Stimulated activated naive CD8-positive, alpha-beta T cell treated with anti-CD3 and anti-CD28 coated beads, Interleukin-15, Interleukin-2, amounts not matched to agents 100 ng/mL and 50 ng/mL, for 24 hours (primary cell): ENCODE measurements around the gene SULT4A1.

Experiments
- H3K27ac Mint-ChIP-seq: one replicate; pipeline ENCODE4 v1.8.0; 2021; ENCODE audit warnings: mild to moderate bottlenecking, mixed read lengths
- H3K27me3 Mint-ChIP-seq: one replicate; pipeline ENCODE4 v1.8.0; 2021; ENCODE audit warnings: mixed read lengths
- H3K36me3 Mint-ChIP-seq: one replicate; pipeline ENCODE4 v1.8.0; 2021; ENCODE audit warnings: low read depth, mixed read lengths
- H3K4me1 Mint-ChIP-seq: one replicate; pipeline ENCODE4 v1.8.0; 2021; ENCODE audit warnings: low read depth, mixed read lengths
- H3K4me3 Mint-ChIP-seq: one replicate; pipeline ENCODE4 v1.8.0; 2021; ENCODE audit warnings: mild to moderate bottlenecking, mixed read lengths
- H3K9me3 Mint-ChIP-seq: one replicate; pipeline ENCODE4 v1.8.0; 2021; ENCODE audit warnings: mixed read lengths

Gene SULT4A1

DNA sequence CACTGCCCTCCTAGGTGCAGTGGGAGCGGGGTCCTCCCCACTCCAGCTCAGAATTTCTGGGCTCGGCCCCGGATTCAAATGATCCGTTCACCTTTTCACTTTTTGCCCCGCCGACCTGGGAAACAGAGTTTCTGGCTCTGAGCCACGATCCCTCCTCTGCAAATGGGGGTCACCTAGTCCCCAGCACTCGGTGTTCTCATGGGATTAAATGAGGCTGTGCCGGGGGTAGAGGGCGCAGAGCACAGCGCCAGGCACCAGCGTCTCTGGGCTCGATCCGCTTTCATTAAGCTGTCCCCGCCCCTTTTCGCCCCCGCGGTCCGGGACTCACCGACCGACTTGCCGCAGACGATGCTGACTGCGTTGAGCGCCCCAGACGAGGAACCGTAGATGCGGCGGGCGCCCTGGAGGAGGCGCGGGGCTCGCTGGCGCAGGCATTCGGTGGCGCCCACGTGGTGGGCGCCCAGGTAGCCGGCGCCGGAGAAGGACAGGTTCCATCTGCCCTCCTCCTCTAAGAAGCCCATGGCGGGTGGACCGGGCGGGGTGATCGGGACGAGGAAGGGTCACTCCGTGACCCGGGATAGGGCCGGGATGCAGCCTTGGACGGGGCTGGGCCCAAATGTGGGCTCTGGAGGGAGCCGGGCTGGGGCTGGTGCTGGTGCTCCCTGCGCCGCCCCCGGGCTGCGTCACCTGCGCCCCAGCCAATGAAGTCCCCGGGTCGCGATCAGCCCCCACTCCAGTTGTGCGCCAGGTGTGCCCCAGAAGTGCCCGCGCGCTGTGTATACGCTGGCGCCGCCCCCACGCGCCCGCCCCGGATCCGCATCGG is 29.3 kb upstream of the SULT4A1 start, which contains the start of gene PNPLA5:
PNPLA5 (minus strand) TSS at position 654 of the 823 bp plus-strand sequence; CDS start at position 521, 133 bp downstream.
- Mint-ChIP-seq H3K4me3 (no peak within 1 kb of the TSS), H3K9me3 (no peaks in the 10 kb centered on the region), H3K4me1 (no peaks in the 10 kb centered on the region), H3K27me3 (peaks cover 56% of the 10 kb centered on the region), H3K36me3 (no peaks in the 10 kb centered on the region), H3K27ac (no peak within 1 kb of the TSS)

- no peaks in the 10 kb centered on the region for H3K9me3 Mint-ChIP-seq
- no peak overlapping the region for H3K27ac Mint-ChIP-seq
- no peaks in the 10 kb centered on the region for H3K36me3 Mint-ChIP-seq
- no peaks in the 10 kb centered on the region for H3K4me1 Mint-ChIP-seq
- peaks cover 57% of the 10 kb centered on the region for H3K27me3 Mint-ChIP-seq
- no peak overlapping the region for H3K4me3 Mint-ChIP-seq
Measured at GRCh38 chr22:43890901-43891331, 28.6 kb upstream of the SULT4A1 start.

- H3K4me3 Mint-ChIP-seq, result no peak overlapping the region
- no peak overlapping the region for H3K27ac Mint-ChIP-seq
- H3K27me3 Mint-ChIP-seq, result peaks cover 54% of the 10 kb centered on the region
- no peaks in the 10 kb centered on the region for H3K36me3 Mint-ChIP-seq
- no peaks in the 10 kb centered on the region for H3K4me1 Mint-ChIP-seq
- H3K9me3 Mint-ChIP-seq, result no peaks in the 10 kb centered on the region
Measured at GRCh38 chr22:43889860-43890253, 27.5 kb upstream of the SULT4A1 start.

DNA sequence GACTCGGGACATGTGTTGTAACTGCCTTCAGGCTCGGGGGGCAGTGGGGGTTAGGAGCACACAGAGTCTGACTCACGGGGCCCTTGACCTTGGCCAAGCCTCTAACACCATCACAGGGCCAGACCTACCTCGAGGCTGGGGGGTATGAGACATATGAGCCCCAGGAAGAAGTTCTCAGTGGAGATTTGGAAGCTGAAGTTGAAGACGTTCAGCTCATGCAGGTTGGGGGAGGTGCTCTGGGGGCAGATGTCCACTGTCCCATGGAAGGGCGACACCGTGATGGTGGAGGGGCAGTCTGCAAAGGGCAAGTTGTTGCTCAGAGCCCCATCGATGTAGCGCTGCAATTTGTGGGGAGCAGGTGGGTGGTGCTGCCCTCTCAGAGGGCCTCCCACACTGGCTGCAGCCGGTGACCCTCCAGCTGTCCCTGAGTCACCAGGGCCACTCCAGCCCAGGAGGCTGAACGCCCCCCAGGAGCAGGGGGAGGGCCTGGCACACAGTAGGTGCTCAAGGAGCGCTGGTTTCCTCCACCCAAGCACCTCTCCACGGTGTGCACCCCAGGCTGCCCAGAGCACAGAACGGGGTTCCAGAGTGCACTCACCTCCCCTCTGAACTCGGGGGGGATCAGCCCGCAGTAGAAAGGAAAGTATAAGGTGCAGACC is 27.0 kb upstream of the SULT4A1 start:
- H3K4me3 Mint-ChIP-seq, result no peak overlapping the region
- H3K27me3 Mint-ChIP-seq, result peaks cover 54% of the 10 kb centered on the region
- H3K36me3 Mint-ChIP-seq, result no peaks in the 10 kb centered on the region
- H3K9me3 Mint-ChIP-seq, result no peaks in the 10 kb centered on the region
- H3K4me1 Mint-ChIP-seq, result no peaks in the 10 kb centered on the region
- H3K27ac Mint-ChIP-seq, result no peak overlapping the region

DNA sequence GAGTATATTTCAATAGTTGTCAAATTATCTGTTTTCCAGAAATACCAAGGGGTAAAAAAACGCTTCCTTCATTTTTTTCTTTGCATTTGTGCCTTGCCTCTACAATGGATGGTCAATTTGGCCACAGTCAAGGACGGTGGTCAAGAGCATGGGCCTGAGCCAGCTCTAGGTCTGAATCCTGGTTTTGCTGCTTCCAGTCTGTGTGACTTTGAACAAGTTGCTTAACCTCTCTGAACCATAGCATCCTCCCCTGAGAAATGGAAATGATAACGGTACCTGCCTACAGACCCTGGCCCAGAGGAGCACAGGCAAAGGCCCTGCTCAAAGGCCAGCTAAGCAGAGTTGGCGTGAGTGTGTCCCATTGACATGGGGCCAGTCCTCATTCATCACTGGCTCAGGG is 26.4 kb upstream of the SULT4A1 start:
- Mint-ChIP-seq H3K27me3 (peaks cover 52% of the 10 kb centered on the region), H3K36me3 (no peaks in the 10 kb centered on the region), H3K9me3 (no peaks in the 10 kb centered on the region), H3K4me3 (no peak overlapping the region), H3K4me1 (no peaks in the 10 kb centered on the region), H3K27ac (no peak overlapping the region)

GRCh38 chr22:43887391-43887790 is 25.1 kb upstream of the SULT4A1 start:
- no peaks in the 10 kb centered on the region for H3K9me3 Mint-ChIP-seq
- no peaks in the 10 kb centered on the region for H3K4me1 Mint-ChIP-seq
- no peaks in the 10 kb centered on the region for H3K36me3 Mint-ChIP-seq
- H3K27ac Mint-ChIP-seq, result no peak overlapping the region
- H3K4me3 Mint-ChIP-seq, result no peak overlapping the region
- peaks cover 46% of the 10 kb centered on the region for H3K27me3 Mint-ChIP-seq

- Mint-ChIP-seq H3K27me3 (peaks cover 39% of the 10 kb centered on the region), H3K4me3 (no peak overlapping the region), H3K4me1 (no peaks in the 10 kb centered on the region), H3K36me3 (no peaks in the 10 kb centered on the region), H3K9me3 (no peaks in the 10 kb centered on the region), H3K27ac (no peak overlapping the region)
Measured at GRCh38 chr22:43886231-43886630, 23.9 kb upstream of the SULT4A1 start.

GRCh38 chr22:43885786-43886185 is 23.5 kb upstream of the SULT4A1 start:
- H3K4me3 Mint-ChIP-seq, result no peak overlapping the region
- no peaks in the 10 kb centered on the region for H3K9me3 Mint-ChIP-seq
- H3K4me1 Mint-ChIP-seq, result no peaks in the 10 kb centered on the region
- no peak overlapping the region for H3K27ac Mint-ChIP-seq
- H3K27me3 Mint-ChIP-seq, result peaks cover 35% of the 10 kb centered on the region
- H3K36me3 Mint-ChIP-seq, result no peaks in the 10 kb centered on the region

DNA sequence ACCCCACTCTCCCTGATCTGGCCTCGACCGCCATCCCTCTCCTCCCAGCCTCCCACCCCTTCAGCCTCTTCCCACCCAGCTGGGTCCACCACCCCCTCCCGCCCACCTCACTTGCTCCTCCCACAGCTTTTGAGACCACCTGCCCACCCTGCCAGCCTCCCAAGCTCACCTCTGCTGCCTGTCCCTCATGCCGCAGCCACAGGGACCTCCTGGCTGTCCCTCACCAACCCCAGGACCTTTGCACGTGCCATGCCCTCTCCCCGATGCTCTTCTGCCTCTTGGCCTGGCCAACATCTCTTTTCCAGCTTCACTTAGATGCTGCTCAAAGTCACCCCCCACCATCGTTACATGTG is 23.0 kb upstream of the SULT4A1 start:
- Mint-ChIP-seq H3K27me3 (peaks cover 30% of the 10 kb centered on the region), H3K27ac (no peak overlapping the region), H3K4me3 (no peak overlapping the region), H3K9me3 (no peaks in the 10 kb centered on the region), H3K36me3 (no peaks in the 10 kb centered on the region), H3K4me1 (no peaks in the 10 kb centered on the region)

DNA sequence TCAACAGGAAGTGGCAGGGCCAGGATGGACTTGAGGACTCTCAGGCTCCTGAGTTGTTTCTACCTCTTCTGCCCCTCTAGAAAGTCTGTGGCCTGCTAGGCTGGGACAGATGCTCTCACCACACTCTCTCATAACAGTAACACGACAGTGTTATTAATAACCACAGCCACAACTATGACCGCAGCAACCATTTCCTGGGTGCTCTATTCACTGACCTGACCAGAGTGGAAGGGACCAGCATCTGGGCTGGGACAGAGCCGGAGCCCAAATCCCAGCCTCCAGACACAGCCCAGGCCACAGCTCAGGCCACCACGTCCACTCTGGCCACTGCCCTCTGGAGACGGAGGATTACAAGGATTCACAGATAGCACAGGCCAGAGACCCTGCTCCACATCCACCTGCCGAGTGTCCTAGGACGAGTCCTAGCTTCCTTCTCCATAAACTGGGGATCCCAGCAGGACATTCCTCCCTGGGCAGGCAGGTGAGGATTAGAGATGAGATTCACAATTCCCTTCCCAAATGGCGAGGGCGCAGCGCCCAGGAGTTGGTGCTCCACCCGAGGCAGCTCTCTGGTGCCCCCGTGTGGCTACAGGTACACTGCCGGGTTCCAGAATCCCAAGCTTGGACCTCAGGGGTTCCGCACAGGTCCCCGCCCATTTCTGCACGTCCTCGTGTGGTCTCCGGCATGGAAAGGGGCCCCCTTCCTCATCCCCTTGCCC is 22.4 kb upstream of the SULT4A1 start:
- no peaks in the 10 kb centered on the region for H3K4me1 Mint-ChIP-seq
- H3K36me3 Mint-ChIP-seq, result no peaks in the 10 kb centered on the region
- no peak overlapping the region for H3K27ac Mint-ChIP-seq
- H3K4me3 Mint-ChIP-seq, result no peak overlapping the region
- no peaks in the 10 kb centered on the region for H3K9me3 Mint-ChIP-seq
- peaks cover 27% of the 10 kb centered on the region for H3K27me3 Mint-ChIP-seq

- Mint-ChIP-seq H3K4me1 (no peaks in the 10 kb centered on the region), H3K9me3 (no peaks in the 10 kb centered on the region), H3K27me3 (peaks cover 23% of the 10 kb centered on the region), H3K4me3 (no peak overlapping the region), H3K36me3 (no peaks in the 10 kb centered on the region), H3K27ac (no peak overlapping the region)
Measured at GRCh38 chr22:43883719-43884415, 21.6 kb upstream of the SULT4A1 start.

GRCh38 chr22:43883012-43883661 is 20.8 kb upstream of the SULT4A1 start:
- H3K27me3 Mint-ChIP-seq, result peaks cover 19% of the 10 kb centered on the region
- H3K4me1 Mint-ChIP-seq, result no peaks in the 10 kb centered on the region
- no peaks in the 10 kb centered on the region for H3K9me3 Mint-ChIP-seq
- H3K36me3 Mint-ChIP-seq, result no peaks in the 10 kb centered on the region
- no peak overlapping the region for H3K27ac Mint-ChIP-seq
- no peak overlapping the region for H3K4me3 Mint-ChIP-seq

DNA sequence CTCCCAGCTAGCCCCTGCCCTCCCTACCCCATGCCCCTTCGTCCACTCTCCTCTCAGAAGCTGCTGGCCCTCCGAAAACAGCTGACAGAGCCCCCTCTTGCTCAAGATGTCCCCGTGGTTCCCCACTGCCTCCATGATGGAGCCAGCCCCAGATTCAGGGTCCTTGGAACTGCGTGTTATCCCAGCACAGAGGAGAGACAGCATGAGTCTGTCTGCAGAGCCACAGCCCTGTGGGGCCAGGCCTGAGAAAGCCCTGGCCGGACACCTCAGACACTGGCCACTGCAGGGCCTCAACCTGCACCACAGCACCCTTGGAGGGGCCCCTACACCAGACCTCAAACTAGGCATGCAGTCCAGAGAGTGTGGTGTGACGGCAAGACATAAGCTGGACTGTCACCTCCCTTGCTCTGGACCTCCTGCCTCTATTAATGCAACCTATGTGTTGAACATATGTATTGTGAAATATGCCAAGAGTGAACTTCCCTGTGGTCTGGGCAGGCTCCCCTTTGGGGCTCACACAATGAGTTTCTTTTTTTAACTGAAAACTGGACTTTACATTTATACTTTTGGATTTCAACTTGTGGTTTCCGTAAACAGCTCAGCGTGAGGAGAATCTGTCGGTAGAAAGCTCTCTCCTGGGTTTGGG is 19.9 kb upstream of the SULT4A1 start:
- Mint-ChIP-seq H3K27me3 (peaks cover 17% of the 10 kb centered on the region), H3K4me1 (no peaks in the 10 kb centered on the region), H3K4me3 (no peak overlapping the region), H3K27ac (no peak overlapping the region), H3K9me3 (no peaks in the 10 kb centered on the region), H3K36me3 (no peaks in the 10 kb centered on the region)
